Activated T-cell treated with anti-CD3 and anti-CD28 coated beads, Interleukin-2, amount 50 U/mL, for 48 hours (primary cell): ENCODE measurements around the gene DCTPP1.
"Not testable (repeated sequence)": the region's sequence is repeated elsewhere in the genome, so short reads cannot be mapped to it uniquely, and the experiment has no call there.

Experiments
- DNase-seq, 2 experiments: peaks; one replicate each; pipeline ENCODE4 v3.0.0-alpha.2; 2020

The DCTPP1 gene

GRCh38 chr16:30429678-30430427, at the start of gene DCTPP1:
Gene DCTPP1 (minus strand): TSS chr16:30430030. CDS start chr16:30429980, 50 bp downstream.
- DNase-seq: peak; percentile 97 to 98

DNA sequence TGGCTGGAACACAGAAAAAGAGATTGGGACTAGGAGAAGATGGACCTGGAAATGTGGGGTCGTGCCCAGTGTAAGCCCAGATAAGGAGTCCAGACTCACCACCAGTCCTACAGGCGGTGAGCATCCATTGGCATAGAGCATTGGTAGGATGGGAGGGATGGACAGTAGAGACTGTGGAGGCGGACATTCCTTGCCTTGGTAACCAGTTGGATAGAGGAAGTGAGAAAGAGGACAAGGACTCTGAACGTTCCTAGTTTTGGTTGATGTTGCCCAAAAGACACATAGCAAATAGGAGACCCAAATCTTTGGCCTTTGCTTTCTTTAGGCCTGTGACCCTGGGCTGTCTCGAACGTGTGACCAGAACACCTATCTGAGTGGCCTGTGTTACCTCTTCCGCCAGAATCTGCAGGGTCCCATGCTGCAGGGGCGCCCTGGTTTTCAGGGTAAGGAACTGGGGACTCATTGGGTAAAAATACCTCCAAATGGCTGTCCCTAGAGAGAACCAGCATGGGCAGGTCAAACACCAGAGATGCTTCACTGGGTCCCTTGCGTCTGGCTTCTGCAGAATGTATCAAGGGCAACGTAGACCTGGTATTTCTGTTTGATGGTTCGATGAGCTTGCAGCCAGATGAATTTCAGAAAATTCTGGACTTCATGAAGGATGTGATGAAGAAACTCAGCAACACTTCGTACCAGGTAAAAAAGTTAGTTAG, 49.1 kb upstream of the DCTPP1 start:
- DNase-seq: no peak

DNA sequence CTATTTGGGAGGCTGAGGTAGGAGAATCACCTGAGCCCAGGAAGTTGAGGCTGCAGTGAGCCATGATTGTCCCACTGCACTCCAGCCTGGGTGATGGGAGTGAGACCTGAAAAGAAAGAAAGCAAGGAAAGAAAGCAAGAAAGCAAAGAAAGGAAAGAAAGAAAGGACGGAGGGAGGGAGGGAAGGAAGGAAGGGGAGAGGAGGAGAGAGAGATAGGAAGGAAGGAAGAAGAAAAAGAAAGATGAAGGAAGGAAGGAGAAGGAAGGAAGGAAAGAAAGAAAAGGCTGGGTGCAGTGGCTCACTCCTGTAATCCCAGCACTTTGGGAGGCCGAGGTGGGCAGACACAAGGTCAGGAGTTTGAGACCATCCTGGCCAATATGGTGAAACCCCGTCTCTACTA, 47.9 kb upstream of the DCTPP1 start:
- not testable (repeated sequence) for DNase-seq

DNA sequence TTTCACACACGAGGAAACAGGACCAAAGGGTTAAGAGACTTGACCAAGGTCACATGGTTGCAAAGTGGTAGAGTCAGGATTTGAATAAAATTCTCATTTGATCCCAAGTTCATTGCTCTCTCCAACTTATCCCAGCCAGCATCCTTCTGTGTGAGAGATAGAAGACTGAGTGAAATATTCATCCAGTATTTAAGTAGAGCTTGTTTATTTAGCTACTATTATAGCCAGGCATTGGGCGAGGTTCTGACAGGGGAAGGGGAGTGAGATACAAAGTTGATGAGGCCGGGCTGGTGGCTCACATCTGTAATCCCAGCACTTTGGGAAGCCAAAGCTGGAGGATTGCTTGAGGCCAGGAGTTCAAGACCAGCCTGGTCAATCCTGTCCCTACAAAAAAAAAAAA, 47.2 kb upstream of the DCTPP1 start:
- no peak for DNase-seq

- no peak for DNase-seq
Observed at GRCh38 chr16:30474684-30475083, 44.9 kb upstream of the DCTPP1 start.

DNA sequence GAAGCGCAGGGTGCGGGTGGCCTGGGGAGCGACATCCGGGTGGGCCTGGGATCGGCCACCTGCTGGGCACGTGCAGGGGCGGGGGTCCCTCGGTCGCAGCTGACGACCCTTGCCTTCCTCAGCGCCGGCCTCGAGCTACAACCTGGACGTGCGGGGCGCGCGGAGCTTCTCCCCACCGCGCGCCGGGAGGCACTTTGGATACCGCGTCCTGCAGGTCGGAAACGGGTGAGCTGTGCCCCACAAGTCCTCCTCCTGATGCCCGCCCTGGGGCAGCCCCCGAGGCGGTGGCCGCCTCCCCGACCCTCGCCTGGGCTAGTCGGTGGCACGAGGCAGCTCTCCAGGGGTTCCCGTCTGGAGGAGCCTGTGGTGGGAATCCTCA, 44.2 kb upstream of the DCTPP1 start:
- peak in 1 of 2 experiments; percentile 48 for DNase-seq

- DNase-seq: peak; percentile 83 to 86
Observed at GRCh38 chr16:30473231-30474073, 43.6 kb upstream of the DCTPP1 start.

GRCh38 chr16:30472328-30472942, 42.6 kb upstream of the DCTPP1 start, which contains the start of gene ITGAL:
Gene ITGAL (plus strand): TSS chr16:30472742. CDS start chr16:30472838, 96 bp downstream.
- DNase-seq: peak; percentile 88

DNA sequence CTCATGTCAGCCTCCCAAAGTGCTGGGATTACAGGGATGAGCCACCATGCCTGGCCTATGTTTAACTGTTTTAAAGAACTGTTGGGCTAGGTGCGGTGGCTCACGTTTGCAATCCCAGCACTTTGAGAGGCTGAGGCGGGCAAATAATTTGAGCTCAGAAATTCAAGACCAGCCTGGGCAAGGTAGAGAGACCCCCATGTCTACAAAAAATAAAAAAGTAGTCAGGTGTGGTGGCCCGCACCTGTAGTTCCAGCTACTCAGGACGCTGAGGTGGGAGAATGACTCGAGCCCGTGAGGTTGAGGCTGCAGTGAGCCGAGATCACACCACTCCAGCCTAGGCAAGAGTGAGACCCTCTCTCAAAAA, 40.8 kb upstream of the DCTPP1 start:
- peak in 1 of 2 experiments; percentile 49 for DNase-seq

DNA sequence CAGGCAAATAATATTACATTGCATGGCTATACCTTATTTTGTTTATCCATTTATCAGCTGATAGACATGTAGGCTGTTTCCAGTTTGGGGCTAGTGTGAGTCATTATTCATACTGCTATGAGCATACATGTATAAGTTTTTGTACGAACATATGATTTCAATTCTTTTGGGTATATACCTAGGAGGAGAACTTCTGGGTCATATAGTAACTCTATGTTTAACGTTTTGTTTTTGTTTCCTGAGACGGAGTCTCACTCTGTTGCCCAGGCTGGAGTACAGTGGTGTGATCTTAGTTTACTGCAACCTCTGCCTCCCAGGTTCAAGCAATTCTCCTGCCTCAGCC, 40.3 kb upstream of the DCTPP1 start:
- no peak for DNase-seq

DNA sequence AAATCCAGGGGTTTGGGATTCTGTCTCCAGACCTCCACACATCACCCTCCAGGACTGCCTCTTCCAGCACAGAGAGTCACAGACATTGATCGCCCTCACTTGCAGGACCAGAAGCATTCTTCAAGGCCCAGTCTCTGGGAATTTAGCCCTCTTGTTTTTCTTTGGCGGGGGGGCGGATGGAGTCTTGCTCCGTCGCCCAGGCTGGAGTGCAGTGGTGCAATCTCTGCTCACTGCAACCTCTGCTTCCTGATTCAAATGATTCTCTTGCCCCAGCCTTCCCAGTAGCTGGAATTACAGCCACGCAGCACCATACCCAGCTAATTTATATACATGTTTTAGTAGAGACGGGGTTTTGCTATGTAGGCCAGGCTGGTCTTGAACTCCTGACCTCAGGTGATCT, 34.2 kb upstream of the DCTPP1 start:
- DNase-seq: no peak

DNA sequence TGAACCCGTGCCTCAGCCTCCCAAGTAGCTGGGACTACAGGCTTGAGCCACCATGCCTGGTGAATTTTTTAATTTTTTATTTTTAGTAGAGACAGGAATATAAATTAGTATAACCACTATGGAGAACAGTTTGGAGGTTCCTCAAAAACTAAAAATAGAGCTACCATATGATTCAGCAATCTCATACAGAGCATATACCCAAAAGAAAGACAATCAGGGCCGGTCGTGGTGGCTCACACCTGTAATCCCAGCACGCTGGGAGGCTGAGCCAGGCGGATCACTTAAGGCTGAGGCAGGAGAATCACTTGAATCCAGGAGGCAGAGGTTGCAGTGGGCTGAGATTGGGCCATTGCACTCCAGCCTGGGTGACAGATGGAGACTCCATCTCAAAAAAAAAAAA, 31.6 kb upstream of the DCTPP1 start:
- DNase-seq: not testable (repeated sequence)

DNA sequence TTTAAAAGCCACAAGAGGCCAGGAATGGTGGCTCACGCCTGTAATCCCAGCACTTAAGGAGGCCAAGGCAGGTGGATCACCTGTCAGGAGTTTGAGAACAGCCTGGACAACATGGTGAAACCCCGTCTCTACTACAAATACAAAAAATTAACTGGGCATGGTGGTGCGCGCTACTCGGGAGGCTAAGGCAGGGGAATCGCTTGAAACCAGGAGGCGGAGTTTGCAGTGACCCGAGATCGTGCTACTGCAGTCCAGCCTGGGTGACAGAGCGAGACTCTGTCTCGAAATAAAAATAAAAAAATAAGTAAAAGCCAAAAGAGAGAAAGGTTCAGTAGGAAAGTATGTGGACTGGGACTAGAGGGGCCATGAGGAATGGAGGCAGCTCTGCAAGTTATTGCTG, 29.6 kb upstream of the DCTPP1 start:
- no peak for DNase-seq

GRCh38 chr16:30458561-30459394, 28.9 kb upstream of the DCTPP1 start:
- peak; percentile 91 to 93 for DNase-seq

- no peak for DNase-seq
Observed at GRCh38 chr16:30457743-30458560, 28.1 kb upstream of the DCTPP1 start.

DNA sequence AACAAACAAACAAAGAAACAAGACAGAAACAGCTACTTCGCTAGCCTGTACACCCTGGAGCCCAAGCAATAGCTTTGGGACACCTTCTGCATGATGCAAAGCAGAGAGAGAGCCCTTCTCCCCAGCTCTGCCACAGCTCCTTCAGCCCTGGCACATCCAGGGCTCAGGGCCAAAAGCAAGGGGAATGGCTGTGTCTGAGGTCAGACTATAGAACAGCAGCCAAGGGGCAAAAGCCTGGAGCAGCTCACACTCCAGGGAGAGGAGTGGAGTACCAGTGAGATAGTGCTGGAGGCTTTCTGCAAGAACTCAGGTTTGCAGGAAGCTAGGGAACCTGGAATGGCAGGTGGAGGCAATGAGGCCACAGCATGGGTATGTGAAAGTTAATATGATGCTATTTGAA, 27.4 kb upstream of the DCTPP1 start:
- DNase-seq: no peak

- no peak for DNase-seq
Observed at GRCh38 chr16:30456302-30456701, 26.5 kb upstream of the DCTPP1 start.

- not testable (repeated sequence) for DNase-seq
Observed at GRCh38 chr16:30452709-30453580, 23.1 kb upstream of the DCTPP1 start.

GRCh38 chr16:30449116-30449435, 19.2 kb upstream of the DCTPP1 start:
- DNase-seq: no peak

DNA sequence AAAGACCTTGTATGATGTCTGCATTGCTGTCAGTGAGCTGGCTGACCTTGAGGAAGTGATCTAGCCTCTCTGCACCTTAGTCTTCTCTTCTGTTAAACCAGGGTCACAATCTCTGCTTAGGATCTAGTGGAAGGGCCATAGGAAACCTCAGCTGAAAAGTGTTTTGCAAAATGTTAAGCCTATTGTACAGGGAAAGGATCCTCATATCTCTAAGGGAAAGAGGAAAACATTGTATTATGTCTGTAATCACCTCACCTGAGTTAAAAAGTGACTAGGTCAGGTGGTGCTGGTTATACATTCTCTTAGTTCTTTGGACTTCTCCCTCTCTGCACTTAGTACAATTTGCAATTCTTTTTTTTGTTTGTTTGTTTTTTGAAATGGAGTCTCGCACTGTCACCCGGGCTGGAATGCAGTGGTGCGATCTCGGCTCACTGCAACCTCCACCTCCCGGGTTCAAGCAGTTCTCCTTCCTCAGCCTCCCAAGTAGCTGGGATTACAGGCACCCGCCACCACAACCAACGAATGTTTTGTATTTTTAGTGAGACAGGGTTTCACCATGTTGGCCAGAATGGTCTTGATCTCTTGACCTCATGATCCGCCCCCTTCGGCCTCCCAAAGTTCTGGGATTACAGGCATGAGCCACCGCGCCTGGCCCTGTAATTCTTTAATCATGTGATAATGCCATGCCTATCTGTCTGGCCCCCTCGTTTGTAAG, 17.8 kb upstream of the DCTPP1 start:
- no peak for DNase-seq
